A549 treated with AZD2906 at 1 μM for 4 hours (cell line): ENCODE results near the gene WBP1L. TPM values are rescaled to one million over a fixed set of nuclear protein-coding genes. Genes with fewer than 3 reads are reported as not detected.

Experiments
- total RNA-seq: library from RNA; stranded (reverse); fragments of 200-300 nt; extraction: Qiagen RNA extraction; gene quantifications from 5 replicates; pipeline ENCODE4 v1.2.3, GENCODE V29; 2022

The WBP1L gene
- 23.5 to 26.9 TPM (median 26.7 TPM) in 5 replicates for total RNA-seq

GRCh38 chr10:102743588-102744373 lies at the start of gene WBP1L:
TSS of gene WBP1L (plus strand) at chr10:102743948. CDS start at chr10:102744054, 106 bp downstream.

GRCh38 chr10:102713814-102714620 lies 29.7 kb upstream of the WBP1L start, which contains the start of gene ARL3:
TSS of gene ARL3 (minus strand) at chr10:102714397. CDS start at chr10:102714275, 122 bp downstream.

GRCh38 chr10:102714621-102715455 lies 28.9 kb upstream of the WBP1L start, which contains the start of gene SFXN2:
TSS of gene SFXN2 (plus strand) at chr10:102714636. CDS start at chr10:102726637, 12,001 bp downstream.

GRCh38 chr10:102837230-102837721 lies 93.5 kb downstream of the WBP1L start, which contains the start of gene CYP17A1:
TSS of gene CYP17A1 (minus strand) at chr10:102837413. CDS start at chr10:102837361, 52 bp downstream.

Other genes with a start within 250 kb of the WBP1L start
- gene ACTR1A, start 241.2 kb upstream of the WBP1L start, total RNA-seq = 86.1 to 97.8 TPM (median 94.1 TPM) in 5 replicates
- 5.8 to 6.9 TPM (median 6.7 TPM) in 5 replicates for gene SUFU, start 240.0 kb upstream of the WBP1L start, total RNA-seq
- 38.1 to 50.4 TPM (median 47.9 TPM) in 5 replicates for gene TRIM8, start 99.5 kb upstream of the WBP1L start, total RNA-seq
- 13.4 to 14.8 TPM (median 13.8 TPM) in 5 replicates for gene ARL3, start 29.6 kb upstream of the WBP1L start, total RNA-seq
- 3.1 to 4.1 TPM (median 3.5 TPM) in 5 replicates for gene SFXN2, start 29.3 kb upstream of the WBP1L start, total RNA-seq
- gene CYP17A1, start 93.5 kb downstream of the WBP1L start, total RNA-seq = not detected in 5 replicates
- 21.0 to 27.9 TPM (median 22.6 TPM) in 5 replicates for gene BORCS7, start 110.3 kb downstream of the WBP1L start, total RNA-seq
- gene AS3MT, start 125.5 kb downstream of the WBP1L start, total RNA-seq = 3.2 to 4.0 TPM (median 3.6 TPM) in 5 replicates
- gene CNNM2, start 174.3 kb downstream of the WBP1L start, total RNA-seq = 3.4 to 5.3 TPM (median 4.5 TPM) in 5 replicates